ENCODE results near the gene GAS2L1.

Gene GAS2L1

DNA sequence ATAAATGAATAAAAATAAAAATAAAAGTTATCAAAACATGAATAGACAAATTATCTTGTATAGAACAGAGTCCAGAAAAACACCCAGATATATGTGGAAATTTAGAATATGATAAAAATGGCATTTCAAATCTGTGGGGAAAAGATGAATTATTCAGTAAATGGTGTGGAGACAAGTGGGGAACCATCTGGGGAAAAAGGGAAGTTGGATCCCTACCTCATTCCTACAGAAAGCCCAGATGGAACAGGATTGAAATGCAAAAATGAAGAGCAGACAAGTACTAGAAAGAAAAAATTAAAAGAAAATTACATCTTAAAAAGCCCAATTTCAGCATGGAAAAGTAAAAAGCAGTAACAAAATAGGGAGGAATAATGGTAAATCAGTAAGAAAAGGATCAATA is 17.2 kb downstream of the GAS2L1 start:
- Histone ChIP-seq H3K27me3 (ENCODE audit: insufficient read depth, low read depth, severe bottlenecking) (no peaks in the 10 kb centered on the region), H3K36me3 (peaks cover 7% of the 10 kb centered on the region), H3K4me3 (ENCODE audit: low read depth, low read length) (no peak overlapping the region), H3K9me3 (ENCODE audit: severe bottlenecking) (no peaks in the 10 kb centered on the region), H3K27ac (no peak overlapping the region)
- TF ChIP-seq, protein P1, sequence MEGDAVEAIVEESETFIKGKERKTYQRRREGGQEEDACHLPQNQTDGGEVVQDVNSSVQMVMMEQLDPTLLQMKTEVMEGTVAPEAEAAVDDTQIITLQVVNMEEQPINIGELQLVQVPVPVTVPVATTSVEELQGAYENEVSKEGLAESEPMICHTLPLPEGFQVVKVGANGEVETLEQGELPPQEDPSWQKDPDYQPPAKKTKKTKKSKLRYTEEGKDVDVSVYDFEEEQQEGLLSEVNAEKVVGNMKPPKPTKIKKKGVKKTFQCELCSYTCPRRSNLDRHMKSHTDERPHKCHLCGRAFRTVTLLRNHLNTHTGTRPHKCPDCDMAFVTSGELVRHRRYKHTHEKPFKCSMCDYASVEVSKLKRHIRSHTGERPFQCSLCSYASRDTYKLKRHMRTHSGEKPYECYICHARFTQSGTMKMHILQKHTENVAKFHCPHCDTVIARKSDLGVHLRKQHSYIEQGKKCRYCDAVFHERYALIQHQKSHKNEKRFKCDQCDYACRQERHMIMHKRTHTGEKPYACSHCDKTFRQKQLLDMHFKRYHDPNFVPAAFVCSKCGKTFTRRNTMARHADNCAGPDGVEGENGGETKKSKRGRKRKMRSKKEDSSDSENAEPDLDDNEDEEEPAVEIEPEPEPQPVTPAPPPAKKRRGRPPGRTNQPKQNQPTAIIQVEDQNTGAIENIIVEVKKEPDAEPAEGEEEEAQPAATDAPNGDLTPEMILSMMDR (IDR thresholded peaks at IDR 0.05; ENCODE audit: low read depth, low read length) = no peak
- no peak for DNase-seq

GRCh38 chr22:29325356-29325755 is 18.9 kb downstream of the GAS2L1 start:
- Histone ChIP-seq H3K27ac (no peak overlapping the region), H3K27me3 (ENCODE audit: insufficient read depth, low read depth, severe bottlenecking) (no peaks in the 10 kb centered on the region)

DNA sequence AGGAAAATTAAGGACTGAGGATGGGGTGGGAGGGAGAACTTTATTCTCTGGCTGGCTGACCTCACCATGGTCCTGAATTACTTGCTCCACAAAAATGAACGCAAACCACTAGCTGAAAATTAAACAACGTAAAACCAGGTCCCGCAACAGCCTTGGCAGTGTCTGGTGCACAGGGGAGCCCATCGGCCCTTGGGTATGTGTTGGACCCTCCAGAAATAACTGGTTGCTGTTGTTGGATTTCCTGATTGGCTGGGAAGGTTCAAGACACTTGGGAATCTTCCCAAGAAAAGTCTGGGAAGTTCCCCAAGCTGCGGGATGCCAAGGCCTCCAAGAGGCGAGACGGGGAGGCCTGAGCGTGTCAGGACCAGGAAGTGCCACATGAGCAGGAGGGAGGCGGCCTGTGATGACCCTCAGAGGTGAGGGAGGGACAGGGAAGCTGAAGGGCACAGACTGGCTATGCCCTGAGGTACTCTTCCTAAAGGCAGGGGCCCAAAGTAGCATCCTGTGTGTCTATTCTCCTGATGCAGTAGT is 19.4 kb downstream of the GAS2L1 start:
- TF ChIP-seq, protein P1 (IDR thresholded peaks at IDR 0.05; ENCODE audit: low read depth, low read length) = no peak
- DNase-seq = no peak

More at GRCh38 chr22:29325356-29325755, 18.9 kb downstream of the GAS2L1 start:
- Histone ChIP-seq H3K9me3 (ENCODE audit: severe bottlenecking) (no peaks in the 10 kb centered on the region), H3K36me3 (peaks cover 15% of the 10 kb centered on the region), H3K4me3 (ENCODE audit: low read depth, low read length) (no peak overlapping the region)
- TF ChIP-seq, protein P1 (IDR thresholded peaks at IDR 0.05; ENCODE audit: low read depth, low read length) = no peak
- no peak for DNase-seq

GRCh38 chr22:29326481-29326880 is 20.0 kb downstream of the GAS2L1 start:
- TF ChIP-seq, protein P1 (IDR thresholded peaks at IDR 0.05; ENCODE audit: low read depth, low read length) = no peak
- no peak overlapping the region for H3K4me3 ChIP-seq (ENCODE audit: low read depth, low read length)

More for the DNA sequence above, 19.4 kb downstream of the GAS2L1 start:
- Histone ChIP-seq H3K27ac (no peak overlapping the region), H3K27me3 (ENCODE audit: insufficient read depth, low read depth, severe bottlenecking) (no peaks in the 10 kb centered on the region), H3K4me3 (ENCODE audit: low read depth, low read length) (no peak overlapping the region), H3K9me3 (ENCODE audit: severe bottlenecking) (no peaks in the 10 kb centered on the region), H3K36me3 (peaks cover 17% of the 10 kb centered on the region)

DNA sequence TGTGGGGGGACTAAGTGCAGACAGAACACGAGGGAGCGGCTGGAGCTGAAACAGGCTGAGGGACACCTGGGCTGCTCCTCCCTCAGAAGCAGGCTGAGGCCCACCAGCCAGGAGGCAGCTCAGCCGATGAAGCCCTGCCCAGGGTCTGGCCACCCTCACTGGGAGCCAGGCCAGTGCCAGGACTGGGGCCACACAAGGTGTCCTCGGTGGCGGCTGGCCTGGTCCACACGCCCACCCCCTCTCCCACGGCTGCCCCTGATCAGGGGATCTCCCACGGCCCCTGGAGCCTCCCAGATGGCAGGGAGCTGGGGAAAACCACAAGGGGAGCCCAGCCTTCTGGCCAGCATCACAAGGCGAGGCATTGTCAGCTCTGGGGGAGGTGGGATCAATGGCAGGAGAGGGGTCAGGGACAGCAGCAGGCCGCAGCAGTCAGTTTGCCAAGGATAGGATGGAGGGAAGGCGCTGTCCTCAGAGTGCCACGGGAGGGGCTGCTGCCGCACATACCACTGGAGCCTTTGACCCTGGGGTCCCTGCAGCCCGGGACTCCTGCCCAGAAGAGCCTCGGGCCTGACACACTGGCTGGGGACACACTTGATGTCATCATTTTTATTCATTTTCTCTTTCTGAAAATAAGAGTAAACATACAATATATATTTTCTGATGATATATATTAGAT is 20.8 kb downstream of the GAS2L1 start:
- TF ChIP-seq, protein P1 (IDR thresholded peaks at IDR 0.05; ENCODE audit: low read depth, low read length) = no peak
- Histone ChIP-seq H3K27me3 (ENCODE audit: insufficient read depth, low read depth, severe bottlenecking) (no peaks in the 10 kb centered on the region), H3K9me3 (ENCODE audit: severe bottlenecking) (no peaks in the 10 kb centered on the region), H3K36me3 (peaks cover 26% of the 10 kb centered on the region), H3K27ac (no peak overlapping the region), H3K4me3 (ENCODE audit: low read depth, low read length) (no peak overlapping the region)
- no peak for DNase-seq

More at GRCh38 chr22:29326481-29326880, 20.0 kb downstream of the GAS2L1 start:
- no peaks in the 10 kb centered on the region for H3K9me3 ChIP-seq (ENCODE audit: severe bottlenecking)
- peaks cover 24% of the 10 kb centered on the region for H3K36me3 ChIP-seq
- H3K27me3 ChIP-seq (ENCODE audit: insufficient read depth, low read depth, severe bottlenecking) = no peaks in the 10 kb centered on the region
- DNase-seq = no peak
- H3K27ac ChIP-seq = no peak overlapping the region

Data from WERI-Rb-1 (cell line).